HepG2 (cell line): ENCODE data around the gene MAP9. TPM values are rescaled to one million over a fixed set of nuclear protein-coding genes. Genes with fewer than 3 reads are reported as not detected.

Experiments used
- ATAC-seq: fragments of 200-7000 bp; cut with Tn5 transposase; 3 replicates; pipeline ENCODE4 v1.9.1; 2020; ENCODE audit warnings: mild to moderate bottlenecking, moderate library complexity
- BruUV-seq: library from RNA; stranded (reverse); fragments of 400-500 nt; replicated peaks from 2 replicates; lab custom pipeline; 2021; lab: Mats Ljungman, UMichigan
- CTCF ChIA-PET: fragments of 300-600 bp; formaldehyde crosslinking; extraction: SDS; loops from one replicate; lab custom pipeline; 2021; ENCODE audit warnings: low total read pairs, inconsistent platforms, low intra/inter-chr PET ratio; lab: Yijun Ruan, JAX
- POLR2A ChIA-PET: fragments of 350-600 bp; sonication (Branson Sonifier 250); formaldehyde crosslinking; loops from one replicate; lab custom pipeline; 2020; ENCODE audit warnings: antibody characterized with exemption, inconsistent platforms; lab: Yijun Ruan, JAX
- DNase-seq: peaks from one replicate; pipeline ENCODE4 v3.0.0-alpha.2; 2015; ENCODE audit warnings: low spot score
- FAIRE-seq: peaks from 3 replicates; lab custom pipeline; 2011; peaks lifted over from hg19 to GRCh38; lab: Jason Lieb, UNC
- H2AFZ ChIP-seq: one replicate; pipeline ENCODE4 v1.6.1; 2011; ENCODE audit warnings: low read length, inconsistent platforms
- H3K27ac ChIP-seq: fragments of 300-600 bp; 3 replicates; pipeline ENCODE4 v1.8.0; 2011; ENCODE audit warnings: mixed run types, mild to moderate bottlenecking, mixed read lengths, low read length, inconsistent platforms; ENCODE audit not compliant: insufficient read depth; ENCODE audit errors: extremely low read length
- H3K27me3 ChIP-seq, 2 experiments: fragments of 200-600 bp in 1 of 2; 2 replicates in 1 of 2; 3 replicates in 1 of 2; pipeline versions ENCODE4 v1.6.0 to v1.8.0; 2011; ENCODE audit warnings: low read length in 2 of 2, mild to moderate bottlenecking in 2 of 2, moderate library complexity in 2 of 2, inconsistent platforms in 1 of 2; ENCODE audit not compliant: insufficient read depth in 2 of 2, control insufficient read depth in 1 of 2
- H3K36me3 ChIP-seq, 2 experiments: fragments of 200-600 bp in 1 of 2; replicated peaks in 1 of 2; 2 replicates in 1 of 2; 3 replicates in 1 of 2; pipeline versions ENCODE4 v1.5.1 to v1.8.0; 2011; ENCODE audit warnings: low read length in 2 of 2, inconsistent platforms in 1 of 2; ENCODE audit not compliant: insufficient read depth in 2 of 2, control insufficient read depth in 1 of 2
- H3K4me1 ChIP-seq: 2 replicates; pipeline ENCODE4 v1.5.1; 2012; ENCODE audit warnings: low read length, inconsistent platforms; ENCODE audit not compliant: insufficient read depth
- H3K4me2 ChIP-seq: 2 replicates; pipeline ENCODE4 v1.6.0; 2011; ENCODE audit warnings: low read depth, low read length, inconsistent platforms
- H3K4me3 ChIP-seq, 3 experiments: fragments of 200-600 bp in 1 of 3; sonication (generic), shearing (Covaris generic) in 1 of 3; replicated peaks in 1 of 3; 2 replicates each; pipeline ENCODE4 v1.5.1; 2011 to 2016; ENCODE audit warnings: low read length in 3 of 3, inconsistent platforms in 2 of 3, low read depth in 2 of 3, mild to moderate bottlenecking in 2 of 3, control low read depth in 1 of 3, mixed read lengths in 1 of 3; ENCODE audit not compliant: insufficient read depth in 1 of 3
- H3K79me2 ChIP-seq: one replicate; pipeline ENCODE4 v1.6.1; 2011; ENCODE audit warnings: low read length, inconsistent platforms; ENCODE audit not compliant: insufficient read depth
- H3K9ac ChIP-seq: 2 replicates; pipeline ENCODE4 v1.6.0; 2011; ENCODE audit warnings: mild to moderate bottlenecking, low read depth, low read length, inconsistent platforms; ENCODE audit not compliant: insufficient read depth
- H3K9me3 ChIP-seq: 2 replicates; pipeline ENCODE4 v1.5.1; 2012; ENCODE audit warnings: mild to moderate bottlenecking, low read length
- H4K20me1 ChIP-seq: 2 replicates; pipeline ENCODE4 v1.6.0; 2011; ENCODE audit warnings: inconsistent platforms, mild to moderate bottlenecking, low read length, moderate library complexity; ENCODE audit not compliant: insufficient read depth
- BRD4 ChIP-seq: sonication (generic); formaldehyde crosslinking; IDR thresholded peaks from 2 replicates; pipeline ENCODE4 v1.4.0; 2020; ENCODE audit warnings: missing genetic modification reagents
- CREM ChIP-seq, 2 experiments: sonication (generic) in 1 of 2; formaldehyde crosslinking in 1 of 2; IDR thresholded peaks; 2 replicates each; pipeline versions ENCODE4 v1.4.0 to v1.6.1; 2016 to 2020; ENCODE audit warnings: antibody characterized with exemption in 1 of 2, mild to moderate bottlenecking in 1 of 2, missing genetic modification reagents in 1 of 2
- SAP130 ChIP-seq: IDR thresholded peaks from 2 replicates; pipeline ENCODE4 v1.6.1; 2016; ENCODE audit warnings: low read depth
- SMC3 ChIP-seq: IDR thresholded peaks from 2 replicates; pipeline ENCODE4 v1.6.1; 2011; ENCODE audit warnings: low read length, improper control_type of control experiment
- STAG1 ChIP-seq: sonication (generic); formaldehyde crosslinking; IDR thresholded peaks from 2 replicates; pipeline ENCODE4 v1.4.0; 2020; ENCODE audit warnings: missing genetic modification reagents
- TOE1 ChIP-seq: sonication (generic); formaldehyde crosslinking; IDR thresholded peaks from 2 replicates; pipeline ENCODE4 v1.4.0; 2020; ENCODE audit warnings: mild to moderate bottlenecking, missing genetic modification reagents
- ZNF33A ChIP-seq: sonication (generic); formaldehyde crosslinking; IDR thresholded peaks from 2 replicates; pipeline ENCODE4 v1.5.1; 2020; ENCODE audit warnings: missing genetic modification reagents, mild to moderate bottlenecking, moderate library complexity, borderline replicate concordance
- ZNF431 ChIP-seq: sonication (generic); formaldehyde crosslinking; IDR thresholded peaks from 2 replicates; pipeline ENCODE4 v1.9.0; 2022; ENCODE audit warnings: missing genetic modification reagents, low read depth, mild to moderate bottlenecking, borderline replicate concordance
- ZNF550 ChIP-seq: sonication (generic); formaldehyde crosslinking; IDR thresholded peaks from 2 replicates; pipeline ENCODE4 v1.4.0; 2020; ENCODE audit warnings: mild to moderate bottlenecking, missing genetic modification reagents, borderline replicate concordance
- WGBS: methylation state at CpG from one replicate; pipeline ENCODE4 v1.1.6; 2017; ENCODE audit warnings: low lambda C conversion rate; 5-methylcytosine and 5-hydroxymethylcytosine counted together
- in situ Hi-C: cut with HindIII; loops from 2 replicates; pipeline ENCODE4 v1.10.0; 2017; ENCODE audit warnings: low pct_unique_long_range_greater_than_20kb; ENCODE audit not compliant: extremely low pct_ligation_motif_present
- intact Hi-C: fragments of 100-400 bp; cut with micrococcal nuclease; formaldehyde crosslinking; loops from one replicate; pipeline ENCODE4 v1.10.0; 2022; ENCODE audit not compliant: unreplicated experiment
- polyA plus RNA-seq, 8 experiments: library from polyadenylated mRNA; depleted of rRNA in 3 of 8; stranded (reverse) in 7 of 8; unstranded in 1 of 8; fragments of >200 nt; fragmentation: Illumina TruSeq in 4 of 8; extraction: Trizol in 4 of 8; gene quantifications; 2 replicates each; pipeline versions ENCODE4 v1.2.1 to v1.2.3, GENCODE V29; 2011 to 2016; ENCODE audit warnings: low read depth in 4 of 8, missing spikeins in 1 of 8, mixed read lengths in 1 of 8; ENCODE audit not compliant: insufficient read depth in 1 of 8
- total RNA-seq, 5 experiments: library from RNA; depleted of rRNA; stranded (reverse); fragments of >200 nt; fragmentation: Illumina TruSeq; extraction: Trizol; gene quantifications; 2 replicates each; pipeline ENCODE4 v1.2.3, GENCODE V29; 2016; ENCODE audit warnings: low read depth in 1 of 5
- TF ChIP-seq, protein P1 (sequence below): sonication (generic); formaldehyde crosslinking; IDR thresholded peaks from 2 replicates; pipeline ENCODE4 v1.5.1; 2020; ENCODE audit warnings: missing genetic modification reagents, mild to moderate bottlenecking, borderline replicate concordance
- TF ChIP-seq, protein P2 (sequence below): sonication (generic); formaldehyde crosslinking; IDR thresholded peaks from 2 replicates; pipeline ENCODE4 v1.5.0; 2020; ENCODE audit warnings: mild to moderate bottlenecking, missing genetic modification reagents, moderate library complexity
- TF ChIP-seq, protein P3 (sequence below): sonication (generic); formaldehyde crosslinking; IDR thresholded peaks from 2 replicates; pipeline ENCODE4 v1.5.0; 2020; ENCODE audit warnings: mild to moderate bottlenecking, missing genetic modification reagents

The MAP9 gene
- total and polyA plus RNA-seq, 2 of the 13 experiments (the other 11 are each of a cell fraction or from before 2014, with no cell fraction given): not detected

DNA sequence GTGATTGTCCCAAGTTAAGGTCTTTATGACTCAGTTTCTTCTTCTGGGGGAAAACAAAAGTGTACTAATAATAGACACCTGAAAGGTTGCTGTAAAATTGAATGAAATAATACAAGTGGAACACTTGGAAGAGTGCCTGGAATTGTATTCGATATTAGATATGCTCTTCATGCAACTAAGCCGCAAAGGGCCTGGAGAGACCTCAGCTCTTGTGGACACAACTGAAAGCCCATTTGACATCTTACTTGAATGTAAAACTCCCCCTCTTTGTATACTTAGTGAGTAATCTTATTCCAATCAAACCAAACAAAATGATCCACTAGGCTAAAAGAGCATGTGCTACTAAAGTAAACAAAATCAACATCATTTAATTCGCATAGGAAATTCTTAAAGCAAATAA, 511 bp upstream of the MAP9 start (continued):
- TF ChIP-seq, protein P1, sequence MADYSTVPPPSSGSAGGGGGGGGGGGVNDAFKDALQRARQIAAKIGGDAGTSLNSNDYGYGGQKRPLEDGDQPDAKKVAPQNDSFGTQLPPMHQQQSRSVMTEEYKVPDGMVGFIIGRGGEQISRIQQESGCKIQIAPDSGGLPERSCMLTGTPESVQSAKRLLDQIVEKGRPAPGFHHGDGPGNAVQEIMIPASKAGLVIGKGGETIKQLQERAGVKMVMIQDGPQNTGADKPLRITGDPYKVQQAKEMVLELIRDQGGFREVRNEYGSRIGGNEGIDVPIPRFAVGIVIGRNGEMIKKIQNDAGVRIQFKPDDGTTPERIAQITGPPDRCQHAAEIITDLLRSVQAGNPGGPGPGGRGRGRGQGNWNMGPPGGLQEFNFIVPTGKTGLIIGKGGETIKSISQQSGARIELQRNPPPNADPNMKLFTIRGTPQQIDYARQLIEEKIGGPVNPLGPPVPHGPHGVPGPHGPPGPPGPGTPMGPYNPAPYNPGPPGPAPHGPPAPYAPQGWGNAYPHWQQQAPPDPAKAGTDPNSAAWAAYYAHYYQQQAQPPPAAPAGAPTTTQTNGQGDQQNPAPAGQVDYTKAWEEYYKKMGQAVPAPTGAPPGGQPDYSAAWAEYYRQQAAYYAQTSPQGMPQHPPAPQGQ: no peak
- TF ChIP-seq TOE1: no peak
- TF ChIP-seq, all 625 proteins: peak for 0

DNA sequence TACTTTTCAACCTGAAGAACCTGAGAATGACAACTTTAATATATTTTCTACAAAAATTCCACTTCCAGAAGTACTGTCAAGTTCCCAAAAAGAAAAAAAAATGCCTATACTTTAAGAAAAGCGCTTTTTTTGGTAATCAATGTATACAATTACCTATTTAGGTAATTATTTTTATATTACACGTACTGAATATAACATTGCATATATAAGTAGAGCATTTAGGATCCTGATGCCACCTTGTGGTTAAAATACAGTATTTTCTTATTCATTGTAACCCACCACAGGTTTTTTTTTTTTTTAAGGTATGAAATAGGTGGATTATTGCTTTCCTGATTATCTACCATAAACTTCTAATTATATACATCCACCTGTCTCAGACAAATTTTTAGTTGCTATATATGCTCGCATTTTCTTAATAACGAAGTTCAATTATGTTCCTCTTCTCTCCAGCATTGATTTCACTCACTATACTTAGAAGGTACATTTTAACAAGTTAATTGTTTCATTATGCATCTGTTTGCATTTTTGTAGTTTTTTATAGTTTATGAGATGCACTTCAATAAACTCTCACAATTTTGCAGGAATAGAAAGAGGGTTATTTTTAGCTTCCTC, 5.2 kb downstream of the MAP9 start:
- ATAC-seq (0 out of 3 replicates have a peak, but pooled peaks have one; percentile 40), DNase-seq (no peak), FAIRE-seq (no peak)
- Histone ChIP-seq H2AFZ (no peak overlapping the region), H3K79me2 (no peaks in the 10 kb centered on the region), H3K27ac (no peak overlapping the region), H3K4me2 (no peak overlapping the region), H4K20me1 (no peaks in the 10 kb centered on the region), H3K27me3 (no peaks in the 10 kb centered on the region), H3K4me3 (no peak overlapping the region), H3K9ac (no peak overlapping the region), H3K9me3 (no peaks in the 10 kb centered on the region), H3K4me1 (no peaks in the 10 kb centered on the region), H3K36me3 (no peaks in the 10 kb centered on the region)
- CTCF ChIA-PET: interaction anchor here (1.2 to 2.5 kb wide), 3 partner anchors 345 to 564 kb away, joined by 3 to 8 read pairs (median 8); no protein-coding TSS in a partner anchor
- intact Hi-C loops: loop anchor here (1.0 to 5.0 kb wide), 3 partner anchors 344 to 519 kb away; no protein-coding TSS in a partner anchor
- WGBS: 1% methylated on average over 4 of the region's 4 CpGs
- BruUV-seq: no TSS peak
- POLR2A ChIA-PET: no interaction called here
- in situ Hi-C loops: loop anchor here (25.0 kb wide), 2 partner anchors 559 to 734 kb away; no protein-coding TSS in a partner anchor
- no peak for TF ChIP-seq BRD4 (CRISPR knock-in tag)
- TF ChIP-seq ZNF33A: no peak
- TF ChIP-seq CREM (IDR thresholded peaks at IDR 0.05): no peak
- TF ChIP-seq CREM (CRISPR knock-in tag; IDR thresholded peaks at IDR 0.05): no peak
- no peak for TF ChIP-seq ZNF550 (CRISPR knock-in tag)
- TF ChIP-seq, protein P2, sequence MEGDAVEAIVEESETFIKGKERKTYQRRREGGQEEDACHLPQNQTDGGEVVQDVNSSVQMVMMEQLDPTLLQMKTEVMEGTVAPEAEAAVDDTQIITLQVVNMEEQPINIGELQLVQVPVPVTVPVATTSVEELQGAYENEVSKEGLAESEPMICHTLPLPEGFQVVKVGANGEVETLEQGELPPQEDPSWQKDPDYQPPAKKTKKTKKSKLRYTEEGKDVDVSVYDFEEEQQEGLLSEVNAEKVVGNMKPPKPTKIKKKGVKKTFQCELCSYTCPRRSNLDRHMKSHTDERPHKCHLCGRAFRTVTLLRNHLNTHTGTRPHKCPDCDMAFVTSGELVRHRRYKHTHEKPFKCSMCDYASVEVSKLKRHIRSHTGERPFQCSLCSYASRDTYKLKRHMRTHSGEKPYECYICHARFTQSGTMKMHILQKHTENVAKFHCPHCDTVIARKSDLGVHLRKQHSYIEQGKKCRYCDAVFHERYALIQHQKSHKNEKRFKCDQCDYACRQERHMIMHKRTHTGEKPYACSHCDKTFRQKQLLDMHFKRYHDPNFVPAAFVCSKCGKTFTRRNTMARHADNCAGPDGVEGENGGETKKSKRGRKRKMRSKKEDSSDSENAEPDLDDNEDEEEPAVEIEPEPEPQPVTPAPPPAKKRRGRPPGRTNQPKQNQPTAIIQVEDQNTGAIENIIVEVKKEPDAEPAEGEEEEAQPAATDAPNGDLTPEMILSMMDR (CRISPR knock-in tag): 0 out of 2 replicates have a peak, but pooled peaks have one; percentile 10
- TF ChIP-seq SMC3: peak; percentile 32
- peak; percentile 24 for TF ChIP-seq STAG1
- TF ChIP-seq ZNF431 (CRISPR knock-in tag): no peak
- no peak for TF ChIP-seq SAP130 (CRISPR knock-in tag)
- TF ChIP-seq, protein P3, sequence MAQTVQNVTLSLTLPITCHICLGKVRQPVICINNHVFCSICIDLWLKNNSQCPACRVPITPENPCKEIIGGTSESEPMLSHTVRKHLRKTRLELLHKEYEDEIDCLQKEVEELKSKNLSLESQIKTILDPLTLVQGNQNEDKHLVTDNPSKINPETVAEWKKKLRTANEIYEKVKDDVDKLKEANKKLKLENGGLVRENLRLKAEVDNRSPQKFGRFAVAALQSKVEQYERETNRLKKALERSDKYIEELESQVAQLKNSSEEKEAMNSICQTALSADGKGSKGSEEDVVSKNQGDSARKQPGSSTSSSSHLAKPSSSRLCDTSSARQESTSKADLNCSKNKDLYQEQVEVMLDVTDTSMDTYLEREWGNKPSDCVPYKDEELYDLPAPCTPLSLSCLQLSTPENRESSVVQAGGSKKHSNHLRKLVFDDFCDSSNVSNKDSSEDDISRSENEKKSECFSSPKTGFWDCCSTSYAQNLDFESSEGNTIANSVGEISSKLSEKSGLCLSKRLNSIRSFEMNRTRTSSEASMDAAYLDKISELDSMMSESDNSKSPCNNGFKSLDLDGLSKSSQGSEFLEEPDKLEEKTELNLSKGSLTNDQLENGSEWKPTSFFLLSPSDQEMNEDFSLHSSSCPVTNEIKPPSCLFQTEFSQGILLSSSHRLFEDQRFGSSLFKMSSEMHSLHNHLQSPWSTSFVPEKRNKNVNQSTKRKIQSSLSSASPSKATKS (CRISPR knock-in tag): no peak
